Fibroblast of villous mesenchyme (primary cell): Measurements from ENCODE around the gene SLC26A1. TPM values are rescaled to one million over a fixed set of nuclear protein-coding genes. Genes with fewer than 3 reads are reported as not detected.
A peak's percentile ranks its signal among the peaks of the same experiment; 100 is the strongest.

Source experiments
- DNase-seq: peaks from one replicate; pipeline ENCODE4 v3.0.0-alpha.2; 2010; ENCODE audit warnings: low read depth
- H3K4me3 ChIP-seq: 2 replicates; pipeline ENCODE4 v1.5.1; 2011; ENCODE audit warnings: low read depth, mild to moderate bottlenecking, low read length
- CTCF ChIP-seq: IDR thresholded peaks from 2 replicates; pipeline ENCODE4 v1.5.1; 2012; ENCODE audit warnings: low read depth, mild to moderate bottlenecking, low read length; ENCODE audit not compliant: insufficient read depth
- total RNA-seq: library from RNA; depleted of rRNA; stranded (reverse); fragments of >200 nt; gene quantifications from 2 replicates; pipeline ENCODE4 v1.2.3, GENCODE V29; 2012

Gene SLC26A1
- total RNA-seq, 1 donor: under 0.01 TPM

GRCh38 chr4:1039493-1040343 is 46.5 kb upstream of the SLC26A1 start:
- no peak for TF ChIP-seq CTCF
- DNase-seq: peak; percentile 46
- H3K4me3 ChIP-seq: no peak overlapping the region

- no peak for DNase-seq
These were observed 45.8 kb upstream of the SLC26A1 start for GRCh38 chr4:1038948-1039492.

GRCh38 chr4:1036976-1037810 is 44.0 kb upstream of the SLC26A1 start:
- TF ChIP-seq CTCF: no peak
- DNase-seq: no peak
- no peak overlapping the region for H3K4me3 ChIP-seq

More at GRCh38 chr4:1038948-1039492, 45.8 kb upstream of the SLC26A1 start:
- no peak overlapping the region for H3K4me3 ChIP-seq
- TF ChIP-seq CTCF: no peak

- no peak for DNase-seq
- H3K4me3 ChIP-seq: no peak overlapping the region
- TF ChIP-seq CTCF: no peak
These were observed 42.9 kb upstream of the SLC26A1 start for GRCh38 chr4:1036095-1036494.

GRCh38 chr4:1035510-1035909 is 42.3 kb upstream of the SLC26A1 start:
- DNase-seq: no peak
- no peak for TF ChIP-seq CTCF
- H3K4me3 ChIP-seq: no peak overlapping the region

- DNase-seq: peak; percentile 29
- no peak overlapping the region for H3K4me3 ChIP-seq
- TF ChIP-seq CTCF: no peak
These were observed 40.8 kb upstream of the SLC26A1 start for GRCh38 chr4:1033840-1034551.
